Stimulated activated CD4-positive, alpha-beta T cell treated with anti-CD3 and anti-CD28 coated beads, Interleukin-1b, Interleukin-23, amount 100 ng/mL, for 24 hours (primary cell): ENCODE results near the gene ZNF804B.
"Not testable (repeated sequence)": the region's sequence is repeated elsewhere in the genome, so short reads cannot be mapped to it uniquely, and the experiment has no call there.

ENCODE experiments used
- DNase-seq, 4 experiments: peaks; one replicate each; pipeline ENCODE4 v3.0.0-alpha.2; 2020; ENCODE audit warnings: low read depth in 4 of 4, low spot score in 1 of 4

The ZNF804B gene

DNA sequence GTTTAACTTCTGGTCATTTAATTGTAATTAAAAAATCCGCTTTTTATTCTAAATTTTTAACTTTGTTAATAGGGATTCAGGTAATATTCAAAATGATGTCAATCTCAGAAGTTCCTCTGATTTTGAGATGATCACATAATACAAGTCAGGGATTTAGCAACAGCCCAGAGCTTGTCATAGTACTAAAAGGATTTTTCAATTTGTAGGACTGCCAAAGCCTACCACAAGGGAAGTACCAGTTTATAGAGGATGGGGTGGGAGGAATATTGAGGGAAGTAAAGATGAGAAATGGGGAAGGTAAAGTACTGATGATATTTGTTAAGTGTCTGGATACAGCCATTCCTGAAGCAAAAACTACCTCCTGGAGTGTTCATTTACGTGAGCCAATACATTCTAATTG, 314.3 kb downstream of the ZNF804B start:
- no peak for DNase-seq

DNA sequence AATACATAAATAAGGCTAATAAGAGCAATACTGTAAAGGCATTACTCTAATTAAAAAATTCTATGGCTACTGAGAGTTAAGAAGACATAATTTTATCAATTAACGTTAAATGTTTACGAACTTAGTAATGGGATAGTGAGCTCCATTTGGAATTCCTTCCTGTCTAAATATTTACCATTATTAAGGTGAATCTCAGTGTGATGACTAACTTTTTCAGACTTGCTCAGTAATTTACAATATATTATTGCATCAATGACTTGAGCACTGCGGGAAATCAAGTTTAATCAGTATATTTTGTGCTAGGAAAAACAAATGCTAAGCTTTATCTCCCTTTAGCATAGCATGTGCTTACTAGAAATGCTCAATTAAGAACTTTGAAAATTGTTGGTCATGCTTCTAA, 318.5 kb downstream of the ZNF804B start:
- no peak for DNase-seq

DNA sequence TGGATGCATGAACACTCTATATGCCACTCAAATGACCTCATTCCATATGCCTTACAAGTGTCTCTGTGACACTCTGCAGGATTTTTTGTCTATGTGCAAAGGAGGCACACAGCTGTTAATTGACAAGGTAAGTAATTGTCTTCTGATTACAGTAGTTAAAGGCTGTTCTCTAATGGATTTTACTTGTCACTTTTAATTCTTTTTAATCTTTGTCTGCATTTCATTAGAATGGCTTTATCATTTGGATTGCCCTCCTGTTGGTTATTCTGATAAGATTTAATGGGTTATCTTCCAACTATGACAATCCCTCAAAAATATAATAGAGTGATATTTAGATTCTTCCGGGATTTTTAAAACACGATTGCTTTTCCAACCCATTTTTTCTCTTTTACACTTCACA, 326.1 kb downstream of the ZNF804B start:
- no peak for DNase-seq

DNA sequence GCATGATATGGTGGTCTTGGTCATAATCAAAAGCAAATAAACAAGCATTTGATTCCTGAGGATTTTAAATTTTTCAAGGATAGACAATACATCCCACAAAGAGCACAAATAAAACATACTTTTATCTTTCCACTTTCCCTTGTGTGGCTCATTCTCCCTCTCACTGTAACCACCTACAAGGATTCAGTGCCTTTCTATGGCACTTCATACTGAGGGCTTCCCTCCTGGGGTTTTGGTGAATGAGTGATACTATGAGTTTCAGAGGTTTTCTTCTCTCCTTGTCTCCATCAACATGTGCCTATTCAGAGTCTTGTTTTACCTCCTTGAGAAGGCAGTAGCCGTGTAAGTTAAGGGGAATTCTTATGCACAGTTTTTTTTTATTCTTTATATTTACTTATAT, 332.1 kb downstream of the ZNF804B start:
- no peak for DNase-seq

DNA sequence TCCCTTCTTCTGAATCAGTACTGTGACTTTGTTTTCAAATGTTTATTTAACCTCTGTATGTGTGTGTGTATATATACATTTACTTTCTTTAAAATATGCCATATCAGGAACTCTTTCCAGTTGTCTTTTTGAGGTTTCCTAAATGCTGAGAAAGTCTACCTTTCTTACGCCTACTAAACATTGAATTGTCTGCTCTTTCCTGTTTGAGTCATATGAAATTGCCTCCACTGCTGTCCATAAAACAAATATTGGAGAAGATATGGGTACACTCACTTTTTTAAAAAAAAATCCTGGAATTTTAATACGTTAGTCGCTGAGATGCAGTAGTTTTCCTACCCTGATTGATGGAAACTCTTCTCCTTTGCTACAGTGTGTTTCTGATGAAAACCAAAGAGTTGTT, 334.8 kb downstream of the ZNF804B start:
- DNase-seq, result no peak

DNA sequence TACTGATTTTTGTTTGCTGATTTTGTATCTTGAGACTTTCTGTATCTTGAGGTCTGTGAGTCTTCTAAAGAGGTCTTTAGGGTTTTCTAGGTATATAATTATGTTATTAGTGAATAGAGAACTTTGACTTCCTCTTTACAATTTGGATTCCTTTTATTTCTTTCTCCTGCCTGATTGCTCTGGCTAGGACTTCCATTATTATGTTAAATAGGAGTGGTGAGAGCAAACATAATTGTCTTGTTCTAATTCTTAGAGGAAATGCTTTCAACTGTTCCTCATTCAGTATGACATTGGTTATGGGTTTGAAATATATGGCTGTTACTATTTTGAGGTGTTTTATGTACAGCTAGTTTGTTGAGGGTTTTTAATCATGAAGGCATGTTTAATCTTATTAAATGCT, 344.1 kb downstream of the ZNF804B start:
- no peak for DNase-seq

DNA sequence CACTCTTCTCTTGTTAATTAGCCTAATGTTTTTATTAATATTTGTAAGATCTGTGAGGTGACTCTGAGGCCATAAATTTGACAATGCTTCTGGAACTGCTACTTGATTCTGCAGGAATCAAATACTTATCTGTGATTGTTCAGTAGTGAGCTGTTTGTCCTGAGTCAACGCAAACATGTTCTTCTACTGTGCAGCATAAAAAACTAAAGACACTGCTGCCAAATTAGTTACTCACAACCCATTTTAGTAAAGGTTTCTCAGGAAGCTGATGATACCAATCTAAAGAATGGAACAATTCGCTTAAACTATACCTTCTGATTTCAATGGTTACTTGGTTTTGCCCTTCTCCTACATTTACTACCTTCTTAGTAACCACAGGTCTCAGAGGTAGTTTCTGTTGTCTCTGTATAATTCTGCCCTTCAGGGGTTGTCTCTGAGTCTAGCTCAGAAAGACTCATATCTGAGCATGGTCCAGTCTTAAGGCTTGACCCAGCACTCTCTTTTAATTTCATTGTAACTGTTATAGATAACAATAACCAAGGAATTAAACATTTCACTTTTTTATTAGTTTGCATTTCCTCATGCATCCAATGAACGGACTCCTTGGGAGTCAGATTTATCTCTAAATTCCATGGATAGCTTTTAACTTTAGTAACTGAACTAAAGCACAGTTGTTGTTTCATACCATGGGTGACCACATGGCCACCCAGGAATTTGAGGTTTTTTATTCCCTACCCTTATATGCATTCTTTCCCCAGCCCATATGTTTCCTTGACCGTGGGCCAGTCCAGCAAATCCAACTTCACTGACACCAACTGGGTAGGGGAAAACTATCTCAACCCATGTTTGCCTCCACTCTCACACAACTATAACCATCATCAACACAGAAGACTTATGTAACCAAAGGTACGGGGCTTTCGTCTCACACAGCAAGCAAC, 345.5 kb downstream of the ZNF804B start:
- no peak for DNase-seq

DNA sequence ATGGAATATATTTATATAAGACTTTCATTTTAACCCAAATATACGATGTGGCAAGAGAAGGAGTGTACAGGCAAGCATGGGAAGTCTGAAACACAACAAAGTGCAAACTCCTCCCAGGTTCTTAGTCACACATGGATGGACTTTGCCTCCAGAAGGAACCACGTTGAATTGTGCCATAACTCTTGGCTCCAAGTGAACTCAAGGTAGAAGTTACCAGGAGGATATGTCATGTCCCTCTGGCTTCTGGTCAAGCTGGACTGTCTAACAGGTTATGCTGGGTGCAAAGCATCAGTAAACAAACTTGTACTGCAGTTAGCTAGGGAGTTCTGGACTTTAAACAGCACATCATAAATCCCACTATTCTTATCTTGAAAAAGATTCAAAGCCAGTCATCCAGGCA, 364.4 kb downstream of the ZNF804B start:
- DNase-seq, result no peak

DNA sequence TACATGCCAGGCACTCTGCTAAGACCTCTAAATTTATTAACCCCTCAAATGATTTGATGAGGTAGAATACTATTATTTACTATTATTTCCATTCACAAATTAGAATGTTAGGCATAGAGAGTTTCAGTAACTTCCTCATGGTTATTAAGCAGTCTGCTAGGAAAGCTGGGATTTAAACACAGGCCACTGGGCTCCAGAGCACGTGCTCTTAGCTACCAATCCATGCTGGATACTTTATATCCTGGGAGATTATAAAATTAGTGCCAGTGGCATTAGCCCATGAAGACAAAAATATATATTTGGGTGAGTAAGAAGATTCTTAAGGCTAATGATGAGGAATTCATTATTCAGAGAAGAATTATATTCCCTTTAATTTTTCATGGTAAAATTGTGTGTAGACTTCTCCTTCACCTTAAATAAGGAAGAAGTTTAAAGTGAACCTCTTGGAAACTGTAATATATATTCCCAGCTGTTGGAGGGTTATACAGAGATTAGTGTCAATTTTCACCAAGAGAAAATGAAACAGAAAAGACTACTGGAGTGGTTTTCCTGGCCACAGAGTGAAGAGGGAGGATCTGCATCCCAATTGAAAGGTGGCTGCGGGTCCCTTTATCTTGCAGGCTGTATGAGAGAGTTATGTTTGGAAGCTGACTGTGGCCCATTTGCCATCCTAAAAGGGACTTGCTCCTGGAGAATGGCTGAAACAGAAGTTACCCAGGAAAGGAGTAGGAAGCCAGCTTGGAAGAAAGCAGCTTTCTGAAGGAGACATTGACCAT, 370.3 kb downstream of the ZNF804B start:
- DNase-seq, result no peak

DNA sequence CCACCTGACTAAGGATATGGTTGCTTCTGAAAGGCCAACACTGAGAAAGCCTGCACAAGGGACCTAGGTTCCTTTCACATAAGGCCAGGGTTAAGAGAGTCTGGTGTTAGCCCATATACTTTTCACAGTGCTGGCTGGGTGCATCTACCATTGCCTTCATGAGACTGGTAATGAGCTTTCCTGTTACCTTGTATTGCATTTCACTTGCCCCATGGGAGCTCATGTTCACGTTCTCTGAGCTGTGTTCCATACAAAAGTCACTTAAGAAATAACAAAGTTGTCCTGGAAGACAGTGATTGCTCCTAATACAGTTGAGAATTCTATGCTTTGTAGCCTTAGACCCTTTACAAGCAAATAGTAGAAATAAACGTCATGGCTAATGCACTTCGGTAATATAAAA, 373.9 kb downstream of the ZNF804B start:
- DNase-seq, result no peak

DNA sequence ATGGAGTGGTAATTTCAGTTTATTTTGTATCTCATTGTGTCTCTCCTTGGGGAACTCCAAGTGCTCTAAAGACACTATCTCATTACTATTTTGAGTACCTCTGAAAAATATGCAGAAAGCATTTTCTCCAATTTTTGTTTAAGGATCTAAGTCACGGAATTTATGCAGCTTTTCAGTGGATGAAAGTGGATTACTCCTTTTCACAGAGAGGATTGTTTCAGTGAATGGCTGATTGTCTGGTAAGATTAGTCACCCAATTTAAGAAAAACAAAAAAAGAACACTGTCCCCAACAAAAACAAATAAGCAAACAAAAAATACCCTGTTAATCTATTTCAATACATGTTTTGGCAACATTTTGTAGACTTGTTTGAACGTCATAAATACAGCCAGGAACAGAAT, 374.3 kb downstream of the ZNF804B start:
- DNase-seq, result no peak

DNA sequence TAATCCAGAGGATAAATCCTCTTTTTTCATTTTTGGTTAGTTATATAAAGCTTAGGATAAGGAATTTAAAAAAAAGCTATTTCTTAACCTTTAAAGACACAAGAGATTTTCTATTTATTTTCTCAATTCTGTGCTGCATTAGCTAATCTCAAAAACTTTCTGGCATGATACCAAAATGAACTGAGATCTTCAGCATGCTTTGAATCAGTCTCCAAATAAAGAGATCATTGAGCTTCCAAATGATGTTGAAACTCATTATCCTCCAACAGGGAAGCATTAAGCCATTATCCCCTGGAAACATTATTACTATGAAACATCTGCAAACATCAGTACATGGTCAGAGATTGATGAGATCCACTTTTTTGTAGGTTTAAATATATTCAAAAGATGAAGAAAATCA, 386.3 kb downstream of the ZNF804B start:
- DNase-seq, result no peak

DNA sequence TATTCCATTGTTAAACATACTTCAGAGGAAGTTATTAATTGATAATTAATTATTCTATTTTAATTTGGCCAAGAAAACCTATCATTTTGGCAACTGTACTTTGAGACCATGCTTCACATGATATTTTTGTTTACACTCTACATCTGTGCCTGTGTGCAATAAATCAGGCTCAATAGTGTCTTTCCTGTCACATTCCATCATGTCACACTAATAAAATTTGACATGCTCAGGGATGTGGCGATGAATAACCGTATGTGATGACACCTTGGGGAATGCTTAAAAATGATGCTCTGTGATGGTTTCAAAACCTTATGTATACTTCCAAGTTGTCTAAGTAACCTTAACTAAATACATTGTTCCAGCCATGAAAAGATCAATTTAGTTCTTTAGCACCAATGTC, 400.6 kb downstream of the ZNF804B start:
- no peak for DNase-seq

DNA sequence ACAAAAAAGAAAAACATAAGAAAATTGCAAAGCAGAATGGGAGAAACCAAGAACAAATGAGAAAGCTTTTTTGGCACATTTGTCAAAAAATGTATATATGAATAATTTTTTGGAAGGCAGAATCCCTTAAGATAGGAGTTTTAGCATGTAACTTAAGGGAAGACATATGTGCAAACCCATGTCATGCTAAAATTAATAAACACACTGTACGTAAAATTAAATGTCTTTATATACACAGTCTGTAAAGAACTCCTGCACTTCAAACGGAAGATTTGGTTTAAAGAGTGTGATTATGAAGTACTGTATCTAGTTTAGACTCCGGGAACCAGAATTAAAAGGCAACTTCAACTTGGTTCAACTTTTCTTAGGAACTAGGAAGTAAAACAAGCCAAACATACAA, 405.9 kb downstream of the ZNF804B start:
- no peak for DNase-seq

DNA sequence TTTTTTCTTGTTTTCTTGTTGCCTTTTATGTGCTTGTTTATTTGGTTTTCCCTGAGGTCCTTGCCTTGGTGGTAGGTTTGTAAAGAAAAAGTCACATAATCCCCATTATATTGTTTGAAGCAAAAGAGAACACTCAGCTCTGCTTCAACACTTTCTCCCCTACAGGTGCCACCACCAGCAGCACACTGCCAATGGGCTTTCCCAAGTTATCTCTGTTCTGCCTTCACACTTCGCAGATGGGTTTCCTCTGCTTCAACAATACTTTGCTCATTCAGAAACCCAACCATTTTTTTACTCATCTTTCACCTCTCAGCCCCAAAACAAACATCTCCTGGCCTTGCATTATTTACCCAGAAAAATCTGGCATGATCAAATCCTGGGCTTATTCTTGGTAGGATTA, 411.1 kb downstream of the ZNF804B start:
- no peak for DNase-seq

DNA sequence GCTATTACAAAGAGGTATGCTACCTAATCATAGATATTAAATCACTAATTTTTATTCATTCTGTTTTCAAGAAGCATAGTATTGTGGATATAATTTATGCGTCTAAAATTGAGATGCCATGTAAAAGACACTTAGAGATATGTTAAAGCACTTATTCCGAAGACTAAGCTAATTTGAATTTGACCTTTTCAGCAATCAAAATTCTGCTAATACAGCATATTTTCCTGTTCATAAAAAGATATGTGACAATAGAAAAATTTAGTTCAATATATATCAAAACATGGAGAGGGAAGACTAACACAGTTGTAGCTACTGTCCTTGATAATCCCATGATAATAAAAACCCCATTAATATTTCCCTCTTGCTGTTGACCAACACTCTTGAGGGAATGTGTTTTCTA, 422.6 kb downstream of the ZNF804B start:
- no peak for DNase-seq

DNA sequence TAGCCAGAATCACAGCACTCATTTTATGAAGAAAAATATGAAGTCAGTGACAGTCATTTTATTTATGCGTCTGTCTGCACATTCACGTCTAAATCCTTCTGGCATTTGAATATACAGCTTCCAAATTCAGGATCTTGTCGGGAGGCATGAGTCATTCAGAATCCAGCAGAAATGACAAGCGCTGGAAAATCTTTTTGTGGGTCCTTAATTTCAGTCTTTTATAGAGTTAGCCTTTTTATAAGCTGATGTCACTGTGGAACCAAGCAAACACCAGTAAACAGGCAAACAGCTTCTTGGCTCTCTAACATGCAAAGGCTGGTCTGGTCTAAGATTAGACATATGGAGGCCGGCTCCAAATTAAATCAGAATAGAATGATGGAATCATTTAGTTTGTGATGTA, 424.2 kb downstream of the ZNF804B start:
- no peak for DNase-seq

DNA sequence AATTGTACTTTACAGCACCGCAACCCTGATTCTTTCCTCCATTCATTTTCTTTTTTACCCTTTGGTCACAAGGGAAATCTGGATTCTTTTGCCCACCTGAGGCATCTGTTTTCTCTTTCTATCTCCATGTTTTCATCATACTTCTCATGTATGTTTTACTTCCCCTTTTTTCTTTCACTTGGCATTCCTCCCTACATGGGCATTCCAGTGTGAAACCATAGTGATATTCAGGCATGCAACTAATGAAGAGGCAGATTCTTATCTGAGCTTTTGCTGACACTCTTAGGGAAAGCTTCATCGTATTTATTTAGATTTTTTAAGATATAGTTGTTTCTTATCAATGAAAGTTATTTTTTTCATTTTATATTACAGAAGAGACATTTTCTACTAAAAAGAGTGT, 441.3 kb downstream of the ZNF804B start:
- no peak for DNase-seq

DNA sequence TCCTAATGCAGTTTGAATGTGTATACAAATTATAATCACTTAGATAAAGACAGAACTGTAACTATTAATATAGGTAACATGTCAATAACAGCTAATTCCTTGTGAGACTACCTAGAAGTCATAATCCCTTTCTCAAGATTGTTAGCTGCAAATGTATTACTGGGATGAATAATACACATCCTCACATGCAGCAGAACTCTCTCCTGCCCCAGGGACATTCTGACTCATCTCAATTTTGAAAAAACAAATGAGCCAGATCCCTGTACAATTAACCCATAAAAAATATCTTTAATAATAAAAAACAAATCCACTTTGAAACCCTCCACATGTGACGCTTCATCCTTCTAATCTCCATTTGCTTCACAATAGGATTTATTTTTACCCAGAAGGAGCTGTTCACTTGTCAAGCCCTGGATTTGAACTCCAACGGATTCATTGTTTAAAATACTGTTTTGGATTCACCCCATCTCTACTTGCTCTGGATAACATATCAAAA, 464.4 kb downstream of the ZNF804B start:
- no peak for DNase-seq

DNA sequence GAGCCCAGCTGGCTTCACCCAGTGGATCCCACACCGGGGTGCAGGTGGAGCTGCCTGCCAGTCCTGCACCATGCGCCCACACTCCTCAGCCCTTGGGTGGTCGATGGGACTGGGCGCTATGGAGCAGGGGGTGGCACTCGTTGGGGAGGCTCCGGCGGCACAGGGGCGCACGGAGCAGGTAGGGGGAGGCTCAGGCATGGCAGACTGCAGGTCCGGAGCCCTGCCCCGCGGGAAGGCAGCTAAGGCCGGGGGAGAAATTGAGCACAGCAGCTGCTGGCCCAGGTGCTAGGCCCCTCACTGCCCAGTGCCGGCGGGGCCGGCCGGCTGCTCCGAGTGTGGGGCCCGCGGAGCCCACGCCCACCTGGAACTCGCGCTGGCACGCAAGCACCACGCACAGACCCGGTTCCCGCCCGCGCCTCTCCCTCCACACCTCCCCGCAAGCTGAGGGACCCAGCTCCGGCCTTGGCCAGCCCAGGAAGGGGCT, 469.2 kb downstream of the ZNF804B start:
- DNase-seq, result not testable (repeated sequence)

DNA sequence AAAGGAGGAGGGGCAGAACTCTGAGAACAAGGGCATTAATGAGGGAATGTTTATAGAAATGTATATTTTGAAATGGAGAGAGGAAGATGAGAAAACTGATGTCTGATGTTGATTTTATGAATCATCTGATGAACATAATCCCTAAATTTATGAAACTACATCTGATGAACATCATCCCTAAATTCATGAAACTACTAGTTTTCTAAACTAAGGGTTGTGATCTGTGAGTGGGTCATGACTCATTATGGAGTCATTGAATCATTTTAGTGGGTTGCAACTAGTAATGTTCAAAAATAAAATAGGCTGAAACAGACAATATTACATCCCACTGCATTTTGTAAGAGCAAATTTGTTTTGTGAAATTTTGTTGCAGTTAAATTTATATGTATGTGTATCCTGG, 478.7 kb downstream of the ZNF804B start:
- no peak for DNase-seq

DNA sequence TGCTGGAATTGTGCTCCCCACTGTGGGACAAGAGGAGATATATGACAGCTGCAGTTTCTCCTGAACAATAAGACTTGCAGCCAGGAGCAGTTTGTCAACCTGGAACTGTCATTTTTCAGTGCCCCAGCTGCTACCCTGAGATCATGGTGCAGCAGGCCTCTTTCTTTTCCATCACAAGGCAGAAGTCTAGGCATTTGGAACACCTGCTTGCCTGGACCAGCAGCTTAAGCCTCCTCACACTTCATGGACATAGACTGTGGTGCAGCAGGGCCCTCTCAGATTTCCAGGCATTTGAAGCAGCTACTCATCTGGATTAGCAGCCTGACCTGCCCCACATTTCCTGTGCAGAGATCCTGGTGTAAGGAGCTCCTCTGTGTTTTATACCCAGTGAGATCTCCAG, 486.7 kb downstream of the ZNF804B start:
- DNase-seq, result no peak
